ENCODE measurements around the gene GALNS. TPM values are rescaled to one million over a fixed set of nuclear protein-coding genes. Genes with fewer than 3 reads are reported as not detected.
A peak's percentile ranks its signal among the peaks of the same experiment; 100 is the strongest.

GALNS gene
- total and polyA plus RNA-seq, 9 donors = 14.0 to 40.4 (median 21.6) TPM

GRCh38 chr16:88798073-88798472 is 58.7 kb downstream of the GALNS start:
- no peaks in the 10 kb centered on the region for H3K4me1 ChIP-seq (ENCODE audit: insufficient read depth)
- H3K9me3 ChIP-seq = no peaks in the 10 kb centered on the region
- TF ChIP-seq POLR2A (IDR thresholded peaks at IDR 0.05) = no peak
- TF ChIP-seq, protein P1, sequence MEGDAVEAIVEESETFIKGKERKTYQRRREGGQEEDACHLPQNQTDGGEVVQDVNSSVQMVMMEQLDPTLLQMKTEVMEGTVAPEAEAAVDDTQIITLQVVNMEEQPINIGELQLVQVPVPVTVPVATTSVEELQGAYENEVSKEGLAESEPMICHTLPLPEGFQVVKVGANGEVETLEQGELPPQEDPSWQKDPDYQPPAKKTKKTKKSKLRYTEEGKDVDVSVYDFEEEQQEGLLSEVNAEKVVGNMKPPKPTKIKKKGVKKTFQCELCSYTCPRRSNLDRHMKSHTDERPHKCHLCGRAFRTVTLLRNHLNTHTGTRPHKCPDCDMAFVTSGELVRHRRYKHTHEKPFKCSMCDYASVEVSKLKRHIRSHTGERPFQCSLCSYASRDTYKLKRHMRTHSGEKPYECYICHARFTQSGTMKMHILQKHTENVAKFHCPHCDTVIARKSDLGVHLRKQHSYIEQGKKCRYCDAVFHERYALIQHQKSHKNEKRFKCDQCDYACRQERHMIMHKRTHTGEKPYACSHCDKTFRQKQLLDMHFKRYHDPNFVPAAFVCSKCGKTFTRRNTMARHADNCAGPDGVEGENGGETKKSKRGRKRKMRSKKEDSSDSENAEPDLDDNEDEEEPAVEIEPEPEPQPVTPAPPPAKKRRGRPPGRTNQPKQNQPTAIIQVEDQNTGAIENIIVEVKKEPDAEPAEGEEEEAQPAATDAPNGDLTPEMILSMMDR (IDR thresholded peaks at IDR 0.05) = no peak
- no peak for TF ChIP-seq EP300 (IDR thresholded peaks at IDR 0.05)
- no peak overlapping the region for H3K27ac ChIP-seq
- H3K27me3 ChIP-seq = no peaks in the 10 kb centered on the region
- H3K4me3 ChIP-seq = no peak overlapping the region
- no peak for DNase-seq
- no peaks in the 10 kb centered on the region for H3K36me3 ChIP-seq
- 86 to 98% (median 89%) methylated on average over 4 of the region's 4 CpGs for WGBS, 3 donors
- intact Hi-C loops (cut with DNase I) = no loop called here

GRCh38 chr16:88796278-88796677 is 60.5 kb downstream of the GALNS start:
- no peak for TF ChIP-seq EP300 (IDR thresholded peaks at IDR 0.05)
- no peak for TF ChIP-seq POLR2A (IDR thresholded peaks at IDR 0.05)
- TF ChIP-seq, protein P1 (IDR thresholded peaks at IDR 0.05) = no peak
- no peak for DNase-seq
- intact Hi-C loops (cut with DNase I) = no loop called here
- Histone ChIP-seq H3K27ac (no peak overlapping the region), H3K27me3 (no peaks in the 10 kb centered on the region), H3K36me3 (no peaks in the 10 kb centered on the region), H3K4me3 (no peak overlapping the region), H3K9me3 (no peaks in the 10 kb centered on the region), H3K4me1 (ENCODE audit: insufficient read depth) (no peaks in the 10 kb centered on the region)
- 52 to 69% (median 59%) methylated on average over 4 of the region's 4 CpGs for WGBS, 3 donors

GRCh38 chr16:88793251-88793954 is 63.3 kb downstream of the GALNS start:
- H3K4me3 ChIP-seq = no peak overlapping the region
- no peak overlapping the region for H3K27ac ChIP-seq
- no peaks in the 10 kb centered on the region for H3K4me1 ChIP-seq (ENCODE audit: insufficient read depth)
- H3K9me3 ChIP-seq = no peaks in the 10 kb centered on the region
- no peaks in the 10 kb centered on the region for H3K27me3 ChIP-seq
- no peaks in the 10 kb centered on the region for H3K36me3 ChIP-seq
- intact Hi-C loops (cut with DNase I) = no loop called here
- peak in 1 of 5 donors; percentile 10 for DNase-seq
- WGBS, 3 donors = 22 to 38% (median 30%) methylated on average over 33 to 35 of the region's 35 CpGs
- no peak for TF ChIP-seq POLR2A (IDR thresholded peaks at IDR 0.05)
- TF ChIP-seq, protein P1 (IDR thresholded peaks at IDR 0.05) = no peak
- no peak for TF ChIP-seq EP300 (IDR thresholded peaks at IDR 0.05)

- peak in 1 of 5 donors; percentile 13 for DNase-seq
- Histone ChIP-seq H3K36me3 (no peaks in the 10 kb centered on the region), H3K27me3 (no peaks in the 10 kb centered on the region), H3K4me3 (no peak overlapping the region), H3K4me1 (ENCODE audit: insufficient read depth) (no peaks in the 10 kb centered on the region), H3K9me3 (no peaks in the 10 kb centered on the region), H3K27ac (no peak overlapping the region)
- TF ChIP-seq EP300 (IDR thresholded peaks at IDR 0.05) = no peak
- TF ChIP-seq POLR2A (IDR thresholded peaks at IDR 0.05) = no peak
- TF ChIP-seq, protein P1 (IDR thresholded peaks at IDR 0.05) = no peak
- 54 to 68% (median 57%) methylated on average over 6 to 12 of the region's 12 CpGs for WGBS, 3 donors
- intact Hi-C loops (cut with DNase I) = no loop called here
Observed at GRCh38 chr16:88792668-88793250, 64.0 kb downstream of the GALNS start.
